ENCODE measurements around the gene TEX30. TPM values are rescaled to one million over a fixed set of nuclear protein-coding genes. Genes with fewer than 3 reads are reported as not detected.

Gene TEX30
- total RNA-seq, 1 experiment from 2014 or later: 8.9 TPM

GRCh38 chr13:102777736-102778135, 4.2 kb upstream of the TEX30 start:
- ChIA-PET POLR2A (no interaction called here), CTCF (no interaction called here)
- no peak for TF ChIP-seq TP53 (CRISPR knock-in tag; IDR thresholded peaks at IDR 0.05)
- TF ChIP-seq USF1 (CRISPR knock-in tag; IDR thresholded peaks at IDR 0.05): no peak
- no peak for TF ChIP-seq ZNF532 (CRISPR knock-in tag; IDR thresholded peaks at IDR 0.05; ENCODE audit: borderline replicate concordance)
- TF ChIP-seq ZNF263 (CRISPR knock-in tag; IDR thresholded peaks at IDR 0.05; ENCODE audit: low read depth): no peak
- no peak for TF ChIP-seq ZMAT4 (CRISPR knock-in tag; IDR thresholded peaks at IDR 0.05)
- no peak for TF ChIP-seq ATF3 (CRISPR knock-in tag; conservative IDR thresholded peaks at IDR 0.05)
- TF ChIP-seq ZBTB21 (CRISPR knock-in tag; IDR thresholded peaks at IDR 0.05; ENCODE audit: borderline replicate concordance): no peak
- no peak for TF ChIP-seq TEAD1 (CRISPR knock-in tag; IDR thresholded peaks at IDR 0.05)
- TF ChIP-seq ZSCAN18 (CRISPR knock-in tag; IDR thresholded peaks at IDR 0.05): no peak
- TF ChIP-seq CREM (CRISPR knock-in tag; IDR thresholded peaks at IDR 0.05): no peak
- TF ChIP-seq SP1 (CRISPR knock-in tag; conservative IDR thresholded peaks at IDR 0.05): no peak
- TF ChIP-seq ZNF425 (CRISPR knock-in tag; conservative IDR thresholded peaks at IDR 0.05): no peak
- no peak for TF ChIP-seq JAZF1 (CRISPR knock-in tag; IDR thresholded peaks at IDR 0.05)
- no peak for TF ChIP-seq RORB (CRISPR knock-in tag; IDR thresholded peaks at IDR 0.05)
- TF ChIP-seq AR (CRISPR knock-in tag; IDR thresholded peaks at IDR 0.05): no peak
- TF ChIP-seq ERG (CRISPR knock-in tag; IDR thresholded peaks at IDR 0.05): no peak
- ATAC-seq (no peak), DNase-seq (ENCODE audit: low spot score) (no peak)
- Mint-ChIP-seq H3K4me3 (no peak overlapping the region), H3K27ac (no peak overlapping the region), H3K27me3 (ENCODE audit: low read depth) (peaks cover 17% of the 10 kb centered on the region), H3K36me3 (peaks cover 22% of the 10 kb centered on the region), H3K9me3 (peaks cover 22% of the 10 kb centered on the region), H3K4me1 (peaks cover 6% of the 10 kb centered on the region)

Data from WTC11 (cell line).